HG02571 (cell line): Measurements from ENCODE around the gene PLEKHG3.

Experiments
- ATAC-seq: cut with Tn5 transposase; IDR thresholded peaks from one replicate; pipeline ENCODE4 v1.9.1; 2021; ENCODE audit warnings: mild to moderate bottlenecking, moderate library complexity; ENCODE audit not compliant: unreplicated experiment

PLEKHG3 gene

GRCh38 chr14:64745511-64746091, 41.4 kb downstream of the PLEKHG3 start:
- ATAC-seq = no peak

GRCh38 chr14:64746298-64747250, 42.4 kb downstream of the PLEKHG3 start:
- ATAC-seq = no peak

GRCh38 chr14:64747327-64747726, 43.1 kb downstream of the PLEKHG3 start:
- no peak for ATAC-seq

- ATAC-seq = no peak
Observed at GRCh38 chr14:64748521-64748920, 44.3 kb downstream of the PLEKHG3 start.

- ATAC-seq = no peak
Observed at GRCh38 chr14:64748995-64749714, 44.9 kb downstream of the PLEKHG3 start.

- no peak for ATAC-seq
Observed at GRCh38 chr14:64752909-64753308, 48.7 kb downstream of the PLEKHG3 start.

GRCh38 chr14:64753374-64753773, 49.1 kb downstream of the PLEKHG3 start:
- no peak for ATAC-seq

GRCh38 chr14:64753999-64754398, 49.8 kb downstream of the PLEKHG3 start:
- no peak for ATAC-seq

GRCh38 chr14:64754685-64755084, 50.5 kb downstream of the PLEKHG3 start:
- no peak for ATAC-seq

GRCh38 chr14:64755781-64756221, 51.6 kb downstream of the PLEKHG3 start:
- no peak for ATAC-seq

GRCh38 chr14:64756712-64757111, 52.5 kb downstream of the PLEKHG3 start:
- ATAC-seq = no peak

- ATAC-seq = no peak
Observed at GRCh38 chr14:64757601-64758000, 53.4 kb downstream of the PLEKHG3 start.

GRCh38 chr14:64758025-64758521, 53.8 kb downstream of the PLEKHG3 start:
- ATAC-seq = no peak

GRCh38 chr14:64758691-64759554, 54.7 kb downstream of the PLEKHG3 start:
- no peak for ATAC-seq

- no peak for ATAC-seq
Observed at GRCh38 chr14:64759555-64759938, 55.3 kb downstream of the PLEKHG3 start.

GRCh38 chr14:64760146-64760755, 56.0 kb downstream of the PLEKHG3 start:
- ATAC-seq = no peak

- no peak for ATAC-seq
Observed at GRCh38 chr14:64760916-64761315, 56.7 kb downstream of the PLEKHG3 start.

- no peak for ATAC-seq
Observed at GRCh38 chr14:64761441-64762043, 57.3 kb downstream of the PLEKHG3 start.
